GM23338 (cell line): ENCODE data around the gene UCP3. TPM values are rescaled to one million over a fixed set of nuclear protein-coding genes. Genes with fewer than 3 reads are reported as not detected.

ENCODE experiments used
- ATAC-seq: fragments of 200-7000 bp; cut with Tn5 transposase; 3 replicates; pipeline ENCODE4 v1.9.1; 2020
- DNase-seq: peaks from one replicate; pipeline ENCODE4 v3.0.0-alpha.2; 2015; ENCODE audit warnings: low spot score
- H2AFZ ChIP-seq: fragments of 200-600 bp; sonication (generic); 2 replicates; pipeline ENCODE4 v1.8.0; 2016; ENCODE audit warnings: antibody characterized with exemption, mild to moderate bottlenecking, moderate library complexity
- H3F3A ChIP-seq: fragments of 200-600 bp; sonication (generic); replicated peaks from 2 replicates; pipeline ENCODE4 v1.8.0; 2017; ENCODE audit warnings: antibody characterized with exemption, mixed run types, low read depth
- H3K27ac ChIP-seq: fragments of 200-600 bp; sonication (generic); 2 replicates; pipeline ENCODE4 v1.6.1; 2016; ENCODE audit warnings: low read depth
- H3K27me3 ChIP-seq: fragments of 200-600 bp; sonication (generic); 2 replicates; pipeline ENCODE4 v1.8.0; 2016; ENCODE audit warnings: mild to moderate bottlenecking, mixed run types, moderate library complexity; ENCODE audit not compliant: insufficient read depth
- H3K36me3 ChIP-seq: fragments of 200-600 bp; sonication (generic); 2 replicates; pipeline ENCODE4 v1.8.0; 2016; ENCODE audit warnings: mild to moderate bottlenecking; ENCODE audit not compliant: insufficient read depth
- H3K4me1 ChIP-seq: fragments of 200-600 bp; sonication (generic); 2 replicates; pipeline ENCODE4 v1.8.0; 2016; ENCODE audit warnings: mild to moderate bottlenecking, moderate library complexity; ENCODE audit not compliant: insufficient read depth
- H3K4me2 ChIP-seq: fragments of 200-600 bp; sonication (generic); 2 replicates; pipeline ENCODE4 v1.7.1; 2017; ENCODE audit warnings: mixed run types
- H3K4me3 ChIP-seq: fragments of 200-600 bp; sonication (generic); 2 replicates; pipeline ENCODE4 v1.6.1; 2016; ENCODE audit warnings: mixed run types
- H3K79me2 ChIP-seq: fragments of 200-600 bp; sonication (generic); replicated peaks from 2 replicates; pipeline ENCODE4 v1.8.0; 2017; ENCODE audit warnings: mild to moderate bottlenecking; ENCODE audit not compliant: insufficient read depth
- H3K9me2 ChIP-seq: fragments of 200-600 bp; sonication (generic); 2 replicates; pipeline ENCODE4 v1.8.0; 2017; ENCODE audit not compliant: insufficient read depth
- H4K20me1 ChIP-seq: fragments of 200-600 bp; sonication (generic); replicated peaks from 2 replicates; pipeline ENCODE4 v1.8.0; 2017; ENCODE audit warnings: mild to moderate bottlenecking; ENCODE audit not compliant: insufficient read depth
- H3K27ac Mint-ChIP-seq: 2 replicates; pipeline ENCODE4 v1.8.0; 2020; ENCODE audit warnings: inconsistent platforms, mild to moderate bottlenecking, moderate library complexity, mixed read lengths
- H3K27me3 Mint-ChIP-seq: 3 replicates; pipeline ENCODE4 v1.8.0; 2022; ENCODE audit warnings: low read depth, mild to moderate bottlenecking, moderate library complexity, mixed read lengths, inconsistent platforms; ENCODE audit not compliant: insufficient read depth, poor library complexity
- H3K36me3 Mint-ChIP-seq: 3 replicates; pipeline ENCODE4 v1.8.0; 2021; ENCODE audit warnings: low read depth, mild to moderate bottlenecking, inconsistent platforms, moderate library complexity, mixed read lengths
- H3K4me1 Mint-ChIP-seq: 3 replicates; pipeline ENCODE4 v1.8.0; 2020; ENCODE audit warnings: mild to moderate bottlenecking, inconsistent platforms, mixed read lengths
- H3K4me3 Mint-ChIP-seq: 3 replicates; pipeline ENCODE4 v1.8.0; 2021; ENCODE audit warnings: moderate library complexity, mild to moderate bottlenecking, inconsistent platforms, mixed read lengths
- H3K9me3 Mint-ChIP-seq: 3 replicates; pipeline ENCODE4 v1.8.0; 2020; ENCODE audit warnings: moderate library complexity, mild to moderate bottlenecking, inconsistent platforms, mixed read lengths
- EZH2 ChIP-seq: fragments of 200-600 bp; sonication (generic); IDR thresholded peaks from one replicate; pipeline ENCODE4 v1.8.0; 2017; ENCODE audit warnings: antibody characterized with exemption, mild to moderate bottlenecking, low read depth; ENCODE audit not compliant: unreplicated experiment
- EZH2phosphoT487 ChIP-seq: fragments of 200-600 bp; sonication (generic); IDR thresholded peaks from one replicate; pipeline ENCODE4 v1.8.1; 2018; ENCODE audit warnings: antibody characterized with exemption; ENCODE audit not compliant: unreplicated experiment
- JUNB ChIP-seq: IDR thresholded peaks from one replicate; pipeline ENCODE4 v1.6.1; 2016; ENCODE audit warnings: antibody characterized with exemption; ENCODE audit not compliant: unreplicated experiment
- NANOG ChIP-seq: IDR thresholded peaks from 2 replicates; pipeline ENCODE4 v1.6.1; 2016; ENCODE audit warnings: antibody characterized with exemption, borderline replicate concordance
- ZNF331 ChIP-seq: fragments of 250-450 bp; sonication (Bioruptor Pico); IDR thresholded peaks from 2 replicates; pipeline ENCODE4 v1.5.0; 2020; ENCODE audit warnings: low read depth, mild to moderate bottlenecking, moderate library complexity
- polyA plus RNA-seq: library from polyadenylated mRNA; unstranded; fragments of >200 nt; fragmentation: Nextera tagmentation; extraction: Ambion mirVana; gene quantifications from 2 replicates; pipeline ENCODE4 v1.2.1, GENCODE V29; 2016
- total RNA-seq: library from RNA; depleted of rRNA; stranded (reverse); fragments of >200 nt; shearing (Covaris generic); gene quantifications from 2 replicates; pipeline ENCODE4 v1.2.3, GENCODE V29; 2014
- TF ChIP-seq, protein P1 (sequence below): fragments of 250-450 bp; sonication (Bioruptor Pico); IDR thresholded peaks from 2 replicates; pipeline ENCODE4 v1.5.0; 2020; ENCODE audit warnings: mild to moderate bottlenecking, moderate library complexity
- TF ChIP-seq, protein P2 (sequence below): IDR thresholded peaks from one replicate; pipeline ENCODE4 v1.6.1; 2018; ENCODE audit warnings: antibody characterized with exemption; ENCODE audit not compliant: unreplicated experiment

The UCP3 gene
- total and polyA plus RNA-seq, 2 experiments from 2014 or later: 0.21 to 0.40 TPM

DNA sequence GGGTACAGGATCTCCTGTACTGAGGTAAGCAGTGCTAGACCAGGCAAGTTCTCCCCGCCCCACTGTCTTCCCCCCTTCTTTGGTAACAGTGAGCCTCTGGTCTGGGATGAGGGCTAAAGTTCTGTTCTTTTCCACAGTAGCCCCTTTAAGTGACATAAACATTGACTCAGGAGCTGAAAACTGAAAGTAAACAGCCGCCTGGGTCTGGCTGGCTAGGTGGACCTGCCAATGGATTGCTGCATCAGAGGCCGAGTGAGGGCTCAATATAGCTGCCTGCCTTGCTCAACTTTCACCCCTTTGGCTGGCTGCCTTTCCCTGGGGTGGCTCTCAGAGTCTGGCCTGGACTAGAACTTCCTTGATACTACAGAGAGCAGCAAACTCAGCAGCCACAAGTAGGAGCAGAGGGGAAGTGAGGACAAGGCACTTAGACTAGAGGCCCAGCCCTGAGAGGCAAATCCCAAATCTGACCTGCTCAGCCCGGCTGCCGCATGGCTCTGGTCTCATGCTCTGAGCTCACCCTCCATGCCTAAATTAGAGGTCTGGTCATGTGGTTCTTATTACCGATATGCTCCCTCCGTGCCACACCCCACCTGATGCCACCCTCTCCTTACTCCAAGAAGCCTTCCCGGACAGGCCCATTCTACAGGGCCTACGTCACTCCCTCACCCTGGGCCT is 9.6 kb upstream of the UCP3 start:
- H3K4me3 Mint-ChIP-seq: no peak overlapping the region
- no peaks in the 10 kb centered on the region for H4K20me1 ChIP-seq
- TF ChIP-seq, protein P1, sequence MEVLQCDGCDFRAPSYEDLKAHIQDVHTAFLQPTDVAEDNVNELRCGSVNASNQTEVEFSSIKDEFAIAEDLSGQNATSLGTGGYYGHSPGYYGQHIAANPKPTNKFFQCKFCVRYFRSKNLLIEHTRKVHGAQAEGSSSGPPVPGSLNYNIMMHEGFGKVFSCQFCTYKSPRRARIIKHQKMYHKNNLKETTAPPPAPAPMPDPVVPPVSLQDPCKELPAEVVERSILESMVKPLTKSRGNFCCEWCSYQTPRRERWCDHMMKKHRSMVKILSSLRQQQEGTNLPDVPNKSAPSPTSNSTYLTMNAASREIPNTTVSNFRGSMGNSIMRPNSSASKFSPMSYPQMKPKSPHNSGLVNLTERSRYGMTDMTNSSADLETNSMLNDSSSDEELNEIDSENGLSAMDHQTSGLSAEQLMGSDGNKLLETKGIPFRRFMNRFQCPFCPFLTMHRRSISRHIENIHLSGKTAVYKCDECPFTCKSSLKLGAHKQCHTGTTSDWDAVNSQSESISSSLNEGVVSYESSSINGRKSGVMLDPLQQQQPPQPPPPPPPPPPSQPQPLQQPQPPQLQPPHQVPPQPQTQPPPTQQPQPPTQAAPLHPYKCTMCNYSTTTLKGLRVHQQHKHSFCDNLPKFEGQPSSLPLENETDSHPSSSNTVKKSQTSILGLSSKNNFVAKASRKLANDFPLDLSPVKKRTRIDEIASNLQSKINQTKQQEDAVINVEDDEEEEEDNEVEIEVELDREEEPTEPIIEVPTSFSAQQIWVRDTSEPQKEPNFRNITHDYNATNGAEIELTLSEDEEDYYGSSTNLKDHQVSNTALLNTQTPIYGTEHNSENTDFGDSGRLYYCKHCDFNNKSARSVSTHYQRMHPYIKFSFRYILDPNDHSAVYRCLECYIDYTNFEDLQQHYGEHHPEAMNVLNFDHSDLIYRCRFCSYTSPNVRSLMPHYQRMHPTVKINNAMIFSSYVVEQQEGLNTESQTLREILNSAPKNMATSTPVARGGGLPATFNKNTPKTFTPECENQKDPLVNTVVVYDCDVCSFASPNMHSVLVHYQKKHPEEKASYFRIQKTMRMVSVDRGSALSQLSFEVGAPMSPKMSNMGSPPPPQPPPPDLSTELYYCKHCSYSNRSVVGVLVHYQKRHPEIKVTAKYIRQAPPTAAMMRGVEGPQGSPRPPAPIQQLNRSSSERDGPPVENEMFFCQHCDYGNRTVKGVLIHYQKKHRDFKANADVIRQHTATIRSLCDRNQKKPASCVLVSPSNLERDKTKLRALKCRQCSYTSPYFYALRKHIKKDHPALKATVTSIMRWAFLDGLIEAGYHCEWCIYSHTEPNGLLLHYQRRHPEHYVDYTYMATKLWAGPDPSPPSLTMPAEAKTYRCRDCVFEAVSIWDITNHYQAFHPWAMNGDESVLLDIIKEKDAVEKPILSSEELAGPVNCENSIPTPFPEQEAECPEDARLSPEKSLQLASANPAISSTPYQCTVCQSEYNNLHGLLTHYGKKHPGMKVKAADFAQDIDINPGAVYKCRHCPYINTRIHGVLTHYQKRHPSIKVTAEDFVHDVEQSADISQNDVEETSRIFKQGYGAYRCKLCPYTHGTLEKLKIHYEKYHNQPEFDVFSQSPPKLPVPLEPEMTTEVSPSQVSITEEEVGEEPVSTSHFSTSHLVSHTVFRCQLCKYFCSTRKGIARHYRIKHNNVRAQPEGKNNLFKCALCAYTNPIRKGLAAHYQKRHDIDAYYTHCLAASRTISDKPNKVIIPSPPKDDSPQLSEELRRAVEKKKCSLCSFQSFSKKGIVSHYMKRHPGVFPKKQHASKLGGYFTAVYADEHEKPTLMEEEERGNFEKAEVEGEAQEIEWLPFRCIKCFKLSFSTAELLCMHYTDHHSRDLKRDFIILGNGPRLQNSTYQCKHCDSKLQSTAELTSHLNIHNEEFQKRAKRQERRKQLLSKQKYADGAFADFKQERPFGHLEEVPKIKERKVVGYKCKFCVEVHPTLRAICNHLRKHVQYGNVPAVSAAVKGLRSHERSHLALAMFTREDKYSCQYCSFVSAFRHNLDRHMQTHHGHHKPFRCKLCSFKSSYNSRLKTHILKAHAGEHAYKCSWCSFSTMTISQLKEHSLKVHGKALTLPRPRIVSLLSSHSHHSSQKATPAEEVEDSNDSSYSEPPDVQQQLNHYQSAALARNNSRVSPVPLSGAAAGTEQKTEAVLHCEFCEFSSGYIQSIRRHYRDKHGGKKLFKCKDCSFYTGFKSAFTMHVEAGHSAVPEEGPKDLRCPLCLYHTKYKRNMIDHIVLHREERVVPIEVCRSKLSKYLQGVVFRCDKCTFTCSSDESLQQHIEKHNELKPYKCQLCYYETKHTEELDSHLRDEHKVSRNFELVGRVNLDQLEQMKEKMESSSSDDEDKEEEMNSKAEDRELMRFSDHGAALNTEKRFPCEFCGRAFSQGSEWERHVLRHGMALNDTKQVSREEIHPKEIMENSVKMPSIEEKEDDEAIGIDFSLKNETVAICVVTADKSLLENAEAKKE (CRISPR knock-in tag): no peak
- no peak for TF ChIP-seq NANOG
- no peak for TF ChIP-seq ZNF331 (CRISPR knock-in tag)
- TF ChIP-seq JUNB: no peak
- TF ChIP-seq EZH2: no peak
- TF ChIP-seq EZH2phosphoT487: no peak
- TF ChIP-seq, protein P2, sequence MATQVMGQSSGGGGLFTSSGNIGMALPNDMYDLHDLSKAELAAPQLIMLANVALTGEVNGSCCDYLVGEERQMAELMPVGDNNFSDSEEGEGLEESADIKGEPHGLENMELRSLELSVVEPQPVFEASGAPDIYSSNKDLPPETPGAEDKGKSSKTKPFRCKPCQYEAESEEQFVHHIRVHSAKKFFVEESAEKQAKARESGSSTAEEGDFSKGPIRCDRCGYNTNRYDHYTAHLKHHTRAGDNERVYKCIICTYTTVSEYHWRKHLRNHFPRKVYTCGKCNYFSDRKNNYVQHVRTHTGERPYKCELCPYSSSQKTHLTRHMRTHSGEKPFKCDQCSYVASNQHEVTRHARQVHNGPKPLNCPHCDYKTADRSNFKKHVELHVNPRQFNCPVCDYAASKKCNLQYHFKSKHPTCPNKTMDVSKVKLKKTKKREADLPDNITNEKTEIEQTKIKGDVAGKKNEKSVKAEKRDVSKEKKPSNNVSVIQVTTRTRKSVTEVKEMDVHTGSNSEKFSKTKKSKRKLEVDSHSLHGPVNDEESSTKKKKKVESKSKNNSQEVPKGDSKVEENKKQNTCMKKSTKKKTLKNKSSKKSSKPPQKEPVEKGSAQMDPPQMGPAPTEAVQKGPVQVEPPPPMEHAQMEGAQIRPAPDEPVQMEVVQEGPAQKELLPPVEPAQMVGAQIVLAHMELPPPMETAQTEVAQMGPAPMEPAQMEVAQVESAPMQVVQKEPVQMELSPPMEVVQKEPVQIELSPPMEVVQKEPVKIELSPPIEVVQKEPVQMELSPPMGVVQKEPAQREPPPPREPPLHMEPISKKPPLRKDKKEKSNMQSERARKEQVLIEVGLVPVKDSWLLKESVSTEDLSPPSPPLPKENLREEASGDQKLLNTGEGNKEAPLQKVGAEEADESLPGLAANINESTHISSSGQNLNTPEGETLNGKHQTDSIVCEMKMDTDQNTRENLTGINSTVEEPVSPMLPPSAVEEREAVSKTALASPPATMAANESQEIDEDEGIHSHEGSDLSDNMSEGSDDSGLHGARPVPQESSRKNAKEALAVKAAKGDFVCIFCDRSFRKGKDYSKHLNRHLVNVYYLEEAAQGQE: no peak
- peaks cover 1% of the 10 kb centered on the region; the same call in 2 of the 3 replicates for H3K4me1 Mint-ChIP-seq
- no peaks in the 10 kb centered on the region for H3K79me2 ChIP-seq
- H3K9me3 Mint-ChIP-seq: no peaks in the 10 kb centered on the region
- peaks cover 13% of the 10 kb centered on the region for H3K36me3 Mint-ChIP-seq
- H3K27me3 Mint-ChIP-seq: peaks cover 1% of the 10 kb centered on the region
- DNase-seq (no peak), ATAC-seq (no peak)
- no peak overlapping the region for H3K27ac ChIP-seq
- H3F3A ChIP-seq: no peaks in the 10 kb centered on the region
- no peak overlapping the region for H2AFZ ChIP-seq
- no peaks in the 10 kb centered on the region for H3K36me3 ChIP-seq
- no peaks in the 10 kb centered on the region for H3K27me3 ChIP-seq
- no peak overlapping the region for H3K27ac Mint-ChIP-seq
- no peaks in the 10 kb centered on the region for H3K4me1 ChIP-seq
- no peak overlapping the region for H3K4me2 ChIP-seq
- no peaks in the 10 kb centered on the region; the same call in 1 of the 2 replicates for H3K9me2 ChIP-seq
- no peak overlapping the region for H3K4me3 ChIP-seq
